OCI-LY7 (cell line): Measurements from ENCODE around the gene DMD.

Experiments
- CTCF ChIP-seq: fragments of 200-600 bp; sonication (generic); conservative IDR thresholded peaks from 2 replicates; pipeline ENCODE4 v1.5.1; 2014; ENCODE audit warnings: mild to moderate bottlenecking, antibody characterized with exemption, low read length, moderate library complexity, mixed read lengths
- EZH2phosphoT487 ChIP-seq: fragments of 200-600 bp; sonication (generic); IDR thresholded peaks from 2 replicates; pipeline ENCODE4 v1.6.1; 2018; ENCODE audit warnings: low read depth, borderline replicate concordance, mild to moderate bottlenecking, mixed run types, antibody characterized with exemption, low read length, moderate library complexity, mixed read lengths

DNA sequence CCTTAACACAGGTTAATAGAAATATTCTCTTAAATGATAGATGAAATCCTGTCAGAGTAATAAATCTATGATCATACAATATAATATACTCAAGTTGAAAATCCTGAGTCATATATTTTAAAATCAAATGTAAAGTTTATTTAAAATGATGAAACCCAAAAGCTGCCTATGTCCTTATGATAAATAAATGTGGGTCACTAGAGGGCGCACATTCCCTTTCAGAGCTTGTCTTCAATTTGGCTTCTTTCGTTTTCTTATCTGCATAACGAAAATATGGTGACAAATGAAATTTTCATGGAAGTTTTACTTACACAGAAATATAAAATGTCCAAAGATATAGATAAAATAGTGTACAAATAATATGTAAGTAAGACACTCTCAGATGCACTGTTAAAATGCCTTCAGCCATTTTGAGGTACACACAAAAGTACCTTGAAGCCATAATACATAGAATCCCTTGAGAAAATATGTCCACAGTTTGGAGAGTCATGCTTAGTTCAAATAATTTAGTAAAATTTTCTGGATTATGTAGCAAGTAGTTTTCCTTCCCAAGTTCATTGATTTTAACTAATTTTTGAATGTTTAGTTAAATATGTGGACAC lies 680.4 kb downstream of the DMD start:
- TF ChIP-seq CTCF (peak; percentile 86), EZH2phosphoT487 (no peak)
